ENCODE measurements around the gene SH3TC1. TPM values are rescaled to one million over a fixed set of nuclear protein-coding genes. Genes with fewer than 3 reads are reported as not detected.
A peak's percentile ranks its signal among the peaks of the same experiment; 100 is the strongest.

Gene SH3TC1
- total RNA-seq, 4 donors from 2014 or later = 9.6 to 12.9 (median 12.6) TPM

DNA sequence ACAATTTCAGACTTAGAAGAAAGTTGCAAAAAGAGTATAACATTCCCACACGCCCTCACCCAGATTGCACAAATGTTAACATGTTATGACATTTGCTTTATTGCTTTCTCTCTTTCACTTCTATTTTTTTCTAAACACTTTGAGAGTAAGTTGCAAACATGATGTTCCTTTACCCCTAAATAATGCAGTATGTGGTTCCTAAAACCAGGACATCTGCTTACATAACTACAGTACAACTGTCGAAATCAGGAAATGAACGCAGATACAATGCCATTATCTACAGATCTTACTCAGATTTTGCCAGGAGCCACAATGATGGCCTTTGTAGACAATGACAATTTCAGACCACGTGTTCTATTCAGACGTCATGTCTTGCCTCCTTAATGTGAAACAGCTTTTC is 22.4 kb downstream of the SH3TC1 start:
- H3K4me1 ChIP-seq = no peaks in the 10 kb centered on the region
- peak; percentile 71 for ATAC-seq
- no peaks in the 10 kb centered on the region for H3K9me3 ChIP-seq
- H3K27ac ChIP-seq = peak overlapping the region in 1 of 4 donors; percentile 33
- TF ChIP-seq POLR2AphosphoS5 (IDR thresholded peaks at IDR 0.05) = no peak
- TF ChIP-seq, protein P1, sequence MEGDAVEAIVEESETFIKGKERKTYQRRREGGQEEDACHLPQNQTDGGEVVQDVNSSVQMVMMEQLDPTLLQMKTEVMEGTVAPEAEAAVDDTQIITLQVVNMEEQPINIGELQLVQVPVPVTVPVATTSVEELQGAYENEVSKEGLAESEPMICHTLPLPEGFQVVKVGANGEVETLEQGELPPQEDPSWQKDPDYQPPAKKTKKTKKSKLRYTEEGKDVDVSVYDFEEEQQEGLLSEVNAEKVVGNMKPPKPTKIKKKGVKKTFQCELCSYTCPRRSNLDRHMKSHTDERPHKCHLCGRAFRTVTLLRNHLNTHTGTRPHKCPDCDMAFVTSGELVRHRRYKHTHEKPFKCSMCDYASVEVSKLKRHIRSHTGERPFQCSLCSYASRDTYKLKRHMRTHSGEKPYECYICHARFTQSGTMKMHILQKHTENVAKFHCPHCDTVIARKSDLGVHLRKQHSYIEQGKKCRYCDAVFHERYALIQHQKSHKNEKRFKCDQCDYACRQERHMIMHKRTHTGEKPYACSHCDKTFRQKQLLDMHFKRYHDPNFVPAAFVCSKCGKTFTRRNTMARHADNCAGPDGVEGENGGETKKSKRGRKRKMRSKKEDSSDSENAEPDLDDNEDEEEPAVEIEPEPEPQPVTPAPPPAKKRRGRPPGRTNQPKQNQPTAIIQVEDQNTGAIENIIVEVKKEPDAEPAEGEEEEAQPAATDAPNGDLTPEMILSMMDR (IDR thresholded peaks at IDR 0.05) = no peak
- no peak for TF ChIP-seq EP300 (IDR thresholded peaks at IDR 0.05)
- no peak for TF ChIP-seq POLR2A (IDR thresholded peaks at IDR 0.05)
- H3K27me3 ChIP-seq = no peaks in the 10 kb centered on the region
- H3K4me3 ChIP-seq = no peak overlapping the region
- H3K36me3 ChIP-seq = peaks cover 0 to 21% of the 10 kb centered on the region in 2 donors
- 57 to 68% methylated on average over 5 of the region's 5 CpGs for WGBS, 2 donors (ENCODE audit: low coverage in 1 of 2)

DNA sequence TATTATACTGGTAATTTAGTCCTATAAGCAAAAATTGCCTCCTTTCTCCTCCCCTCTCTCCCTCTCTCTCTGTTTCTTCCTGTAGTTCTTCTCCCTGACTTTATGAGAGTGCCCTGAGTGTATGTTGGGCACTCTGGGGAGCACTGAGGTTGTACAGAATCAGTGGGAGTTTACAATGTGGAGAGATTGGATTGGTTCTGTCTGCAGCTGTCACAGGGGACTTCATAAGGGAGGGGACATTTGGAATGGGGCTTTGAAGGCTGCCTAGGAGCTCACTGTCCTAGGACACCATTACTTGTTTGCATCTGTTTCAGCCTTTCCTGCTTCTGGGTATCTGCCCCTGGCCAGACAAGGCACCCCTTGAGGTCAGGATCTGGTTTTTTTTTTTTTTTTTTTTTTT is 22.9 kb downstream of the SH3TC1 start:
- no peaks in the 10 kb centered on the region for H3K9me3 ChIP-seq
- peak overlapping the region in 3 of 4 donors; percentile 31 to 48 (median 33) for H3K27ac ChIP-seq
- TF ChIP-seq POLR2AphosphoS5 (IDR thresholded peaks at IDR 0.05) (no peak), EP300 (IDR thresholded peaks at IDR 0.05) (no peak), POLR2A (IDR thresholded peaks at IDR 0.05) (no peak)
- TF ChIP-seq, protein P1 (IDR thresholded peaks at IDR 0.05) = no peak
- no peak for ATAC-seq
- H3K27me3 ChIP-seq = no peaks in the 10 kb centered on the region
- no peak overlapping the region for H3K4me3 ChIP-seq
- H3K36me3 ChIP-seq = peaks cover 0 to 16% of the 10 kb centered on the region in 2 donors
- H3K4me1 ChIP-seq = no peaks in the 10 kb centered on the region

DNA sequence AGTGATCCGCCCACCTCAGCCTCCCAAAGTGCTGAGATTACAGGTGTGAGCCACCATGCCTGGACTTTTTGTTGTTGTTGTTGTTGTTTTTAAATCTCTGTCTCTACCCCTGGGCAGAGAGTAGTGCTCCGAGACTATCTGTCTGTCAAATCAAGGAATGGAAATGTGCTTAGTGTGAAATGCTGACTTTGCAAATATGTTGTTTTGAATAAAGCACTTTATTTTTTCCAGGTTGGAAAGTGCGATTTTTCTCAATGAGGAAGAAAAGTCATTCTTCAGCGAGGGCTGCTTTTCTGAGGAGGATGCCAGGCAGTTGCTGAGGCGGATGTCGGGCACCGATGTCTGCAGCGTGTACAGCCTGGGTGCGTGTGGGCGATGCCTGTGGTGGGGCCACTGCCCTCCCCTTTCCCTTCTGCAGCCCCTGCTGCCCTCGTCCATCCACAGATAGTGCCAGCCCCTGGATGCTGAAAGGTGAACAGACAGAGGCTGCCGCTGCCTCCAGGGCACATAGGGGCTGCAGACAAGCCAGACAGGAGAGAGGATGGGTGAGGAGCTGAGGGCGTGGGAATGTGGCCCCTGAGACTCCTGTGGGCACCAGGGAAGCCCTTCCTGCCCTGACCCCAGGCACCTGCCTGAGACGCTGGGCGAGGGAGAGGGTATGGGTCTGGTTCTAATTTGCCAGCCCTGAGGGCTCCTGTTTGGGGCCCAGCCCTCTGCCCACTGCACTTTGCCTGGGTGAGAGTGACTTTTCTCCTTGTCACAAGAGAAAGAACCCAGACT is 23.7 kb downstream of the SH3TC1 start:
- TF ChIP-seq, protein P1 (IDR thresholded peaks at IDR 0.05) = no peak
- TF ChIP-seq POLR2A (IDR thresholded peaks at IDR 0.05) = no peak
- no peak for TF ChIP-seq POLR2AphosphoS5 (IDR thresholded peaks at IDR 0.05)
- TF ChIP-seq EP300 (IDR thresholded peaks at IDR 0.05) = no peak
- Histone ChIP-seq H3K9me3 (no peaks in the 10 kb centered on the region), H3K27ac (no peak overlapping the region), H3K27me3 (no peaks in the 10 kb centered on the region), H3K4me1 (peaks cover 0 to 3% (median 0%) of the 10 kb centered on the region in 3 donors), H3K4me3 (no peak overlapping the region), H3K36me3 (peaks cover 0 to 21% of the 10 kb centered on the region in 2 donors)
- WGBS, 2 donors (ENCODE audit: low coverage in 1 of 2) = 93 to 100% methylated on average over 1 to 6 of the region's 15 CpGs
- no peak for ATAC-seq

DNA sequence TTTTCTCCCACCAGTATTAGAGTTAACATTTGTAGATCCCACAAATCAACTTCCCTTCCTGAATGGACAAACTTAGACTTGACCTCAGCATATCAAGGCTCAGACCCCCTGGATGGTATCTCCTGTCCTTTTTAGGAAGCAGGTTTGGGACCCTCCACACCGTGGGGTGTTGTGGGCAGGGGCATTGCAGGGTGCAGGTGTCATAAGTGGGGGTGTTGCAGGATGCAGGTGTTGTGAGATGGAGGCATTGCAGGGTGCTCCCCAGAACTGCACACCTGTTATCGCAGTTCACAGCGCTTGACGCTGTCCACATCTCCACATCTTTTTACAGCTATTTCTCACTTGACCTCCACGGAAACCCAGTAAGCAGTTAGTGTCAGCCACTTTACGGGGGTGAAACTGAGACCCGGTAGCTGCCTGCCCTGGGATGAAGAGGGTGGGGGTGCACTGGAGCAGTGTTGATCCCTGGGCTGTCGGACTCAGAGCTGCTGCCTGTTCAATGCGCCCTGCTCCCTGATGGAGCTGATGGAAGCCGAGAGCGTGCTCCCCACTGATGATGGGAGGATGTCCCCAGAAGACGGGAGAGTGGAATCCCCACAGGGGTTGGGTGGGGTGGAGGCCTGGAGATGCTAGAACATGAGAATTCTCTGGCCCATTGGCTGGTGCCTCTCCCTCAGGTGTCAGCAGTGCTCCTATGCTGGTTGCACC is 25.3 kb downstream of the SH3TC1 start:
- Histone ChIP-seq H3K27ac (no peak overlapping the region), H3K27me3 (no peaks in the 10 kb centered on the region), H3K36me3 (peaks cover 0 to 19% of the 10 kb centered on the region in 2 donors), H3K9me3 (no peaks in the 10 kb centered on the region), H3K4me3 (no peak overlapping the region), H3K4me1 (peaks cover 0 to 17% (median 10%) of the 10 kb centered on the region in 3 donors)
- 91 to 100% methylated on average over 1 to 9 of the region's 12 CpGs for WGBS, 2 donors (ENCODE audit: low coverage in 1 of 2)
- TF ChIP-seq EP300 (IDR thresholded peaks at IDR 0.05) = no peak
- TF ChIP-seq POLR2AphosphoS5 (IDR thresholded peaks at IDR 0.05) = no peak
- TF ChIP-seq POLR2A (IDR thresholded peaks at IDR 0.05) = no peak
- TF ChIP-seq, protein P1 (IDR thresholded peaks at IDR 0.05) = no peak
- no peak for ATAC-seq

All from gastroesophageal sphincter (tissue), 4 donors.